Activated CD4-positive, alpha-beta T cell treated with anti-CD3 and anti-CD28 coated beads for 36 hours (primary cell): Measurements from ENCODE around the gene PHGDH. TPM values are rescaled to one million over a fixed set of nuclear protein-coding genes. Genes with fewer than 3 reads are reported as not detected.
"Not testable (repeated sequence)": the region's sequence is repeated elsewhere in the genome, so short reads cannot be mapped to it uniquely, and the experiment has no call there.

Source experiments
- ATAC-seq: fragments of 200-7000 bp; cut with Tn5 transposase; one replicate; pipeline ENCODE4 v1.10.0; 2021; ENCODE audit warnings: mild to moderate bottlenecking, moderate library complexity
- CTCF ChIA-PET: fragments of 350-600 bp; sonication (Branson Sonifier 250); formaldehyde crosslinking; loops from one replicate; lab custom pipeline; 2021; ENCODE audit warnings: antibody characterized with exemption; lab: Charles Lee
- POLR2A ChIA-PET: fragments of 350-600 bp; sonication (Branson Sonifier 250); formaldehyde crosslinking; loops from one replicate; lab custom pipeline; 2021; ENCODE audit warnings: antibody characterized with exemption, inconsistent platforms; lab: Charles Lee
- DNase-seq: peaks from one replicate; pipeline ENCODE4 v3.0.0-alpha.2; 2020
- H3K27ac Mint-ChIP-seq: one replicate; pipeline ENCODE4 v1.8.0; 2021; ENCODE audit warnings: mixed read lengths
- H3K27me3 Mint-ChIP-seq: one replicate; pipeline ENCODE4 v1.8.0; 2021; ENCODE audit warnings: mixed read lengths
- H3K36me3 Mint-ChIP-seq: one replicate; pipeline ENCODE4 v1.8.0; 2021; ENCODE audit warnings: low read depth, mixed read lengths
- H3K4me1 Mint-ChIP-seq: one replicate; pipeline ENCODE4 v1.8.0; 2021; ENCODE audit warnings: mixed read lengths
- H3K4me3 Mint-ChIP-seq: one replicate; pipeline ENCODE4 v1.8.0; 2021; ENCODE audit warnings: mild to moderate bottlenecking, moderate library complexity, mixed read lengths
- H3K9me3 Mint-ChIP-seq: one replicate; pipeline ENCODE4 v1.8.0; 2021; ENCODE audit warnings: low read depth, mixed read lengths
- intact Hi-C, 2 experiments: fragments of 100-400 bp; cut with DNase I in 1 of 2; cut with micrococcal nuclease in 1 of 2; formaldehyde crosslinking; loops; one replicate each; pipeline versions ENCODE4 v1.14.2 to v1.15.1; 2022 to 2024; cut with DNase I, micrococcal nuclease
- total RNA-seq, 2 experiments: library from RNA; stranded (reverse); gene quantifications; one replicate each; pipeline ENCODE4 v1.2.3, GENCODE V29; 2021

PHGDH gene
- total RNA-seq, 2 experiments from 2014 or later, result 198 to 259 TPM

DNA sequence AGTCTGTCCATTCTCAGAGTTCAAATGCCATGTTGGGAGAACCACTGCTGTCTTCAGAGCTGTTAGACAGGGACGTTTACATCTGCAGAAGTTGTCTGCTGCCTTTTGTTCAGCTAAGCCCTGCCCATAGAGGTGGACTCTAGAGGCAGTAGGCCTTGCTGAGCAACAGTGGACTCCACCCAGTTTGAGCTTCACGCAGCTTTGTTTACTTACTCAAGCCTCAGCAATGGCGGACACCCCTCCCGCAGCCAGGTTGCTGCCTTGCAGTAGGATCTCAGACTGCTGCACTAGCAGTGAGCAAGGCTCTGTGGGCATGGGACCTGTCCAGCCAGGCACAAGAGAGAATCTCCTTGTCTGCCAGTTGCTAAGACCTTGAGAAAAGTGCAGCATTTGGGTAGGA lies 14.9 kb upstream of the PHGDH start:
- H3K4me1 Mint-ChIP-seq, CTCF ChIA-PET, H3K36me3 Mint-ChIP-seq, intact Hi-C loops, POLR2A ChIA-PET, H3K4me3 Mint-ChIP-seq, ATAC-seq, H3K27ac Mint-ChIP-seq, DNase-seq: not testable (repeated sequence)
- Mint-ChIP-seq H3K27me3 (peaks cover 26% of the 10 kb centered on the region), H3K9me3 (peaks cover 10% of the 10 kb centered on the region)

DNA sequence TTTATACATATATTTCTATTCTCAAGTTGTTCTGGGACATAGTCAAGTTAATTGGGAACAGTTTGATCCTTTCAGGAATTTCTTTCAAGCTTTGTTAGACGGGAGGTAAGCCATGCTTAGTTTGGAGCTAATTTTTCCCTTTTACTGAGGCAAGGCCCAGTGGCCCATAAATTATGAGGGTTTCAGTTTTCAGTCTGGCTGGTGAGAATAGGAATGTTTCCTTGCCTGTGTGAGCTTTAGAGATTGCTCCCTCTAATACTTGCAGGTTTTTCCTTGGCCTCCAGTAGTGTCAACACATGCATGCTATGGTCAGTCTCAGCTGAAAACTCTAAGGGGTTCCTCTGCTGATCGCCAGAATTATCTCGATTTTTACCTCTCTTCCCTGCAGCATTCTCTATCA lies 14.1 kb upstream of the PHGDH start:
- no peaks in the 10 kb centered on the region for H3K36me3 Mint-ChIP-seq

DNA sequence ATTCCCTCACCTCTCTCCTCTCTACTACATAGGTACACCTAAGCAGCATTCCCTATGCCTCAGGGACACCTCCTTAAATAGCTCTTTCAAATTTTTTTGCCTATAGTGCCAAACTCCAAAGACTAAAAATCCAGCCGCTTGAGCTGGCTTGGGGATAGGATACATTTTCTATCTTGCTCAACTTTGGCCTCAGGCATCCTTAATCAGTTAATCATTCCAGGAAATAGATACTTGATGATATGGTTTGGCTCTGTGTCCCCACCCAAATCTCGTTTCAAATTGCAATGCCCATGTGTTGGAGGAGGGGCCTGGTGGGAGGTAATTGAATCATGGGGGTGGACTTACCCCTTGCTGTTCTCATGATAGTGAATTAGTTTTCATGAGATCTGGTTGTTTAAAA lies 11.4 kb upstream of the PHGDH start:
- Mint-ChIP-seq H3K36me3 (no peaks in the 10 kb centered on the region), H3K27me3 (peaks cover 30% of the 10 kb centered on the region), H3K27ac (no peak overlapping the region), H3K4me1 (no peaks in the 10 kb centered on the region), H3K4me3 (no peak overlapping the region), H3K9me3 (peaks cover 16% of the 10 kb centered on the region)
- intact Hi-C loops, result no loop called here
- no peak for ATAC-seq
- ChIA-PET CTCF (interaction anchor here (0.6 to 1.0 kb wide), 2 partner anchors 25 to 27 kb away, joined by 3 to 4 read pairs; no protein-coding TSS in a partner anchor), POLR2A (no interaction called here)
- no peak for DNase-seq

More for the DNA sequence above, 14.1 kb upstream of the PHGDH start:
- Mint-ChIP-seq H3K4me1 (no peaks in the 10 kb centered on the region), H3K27ac (no peak overlapping the region), H3K4me3 (no peak overlapping the region), H3K9me3 (peaks cover 14% of the 10 kb centered on the region), H3K27me3 (peaks cover 25% of the 10 kb centered on the region)
- ATAC-seq, result no peak
- POLR2A ChIA-PET, result no interaction called here
- intact Hi-C loops, result no loop called here
- CTCF ChIA-PET, result interaction anchor here (1.3 kb wide), 1 partner anchor 22 kb away, joined by 3 read pairs; no protein-coding TSS in a partner anchor
- DNase-seq, result no peak

DNA sequence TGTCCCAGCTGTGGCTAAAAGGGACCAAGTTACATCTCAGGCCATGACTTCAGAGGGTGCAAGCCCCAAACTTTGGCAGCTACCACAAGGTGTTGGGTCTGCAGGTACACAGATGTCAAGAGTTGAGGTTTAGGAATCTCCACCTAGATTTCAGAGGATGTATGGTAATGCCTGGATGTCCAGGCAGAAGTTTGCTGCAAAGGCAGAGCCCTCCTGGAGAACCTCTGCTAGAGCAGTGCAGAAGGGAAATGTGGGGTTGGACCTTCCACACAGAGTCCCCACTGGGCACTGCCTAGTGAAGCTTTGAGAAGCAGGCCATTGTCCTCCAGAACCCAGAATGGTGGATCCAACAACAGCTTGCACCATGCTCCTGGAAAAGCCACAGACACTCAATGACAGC lies 10.1 kb upstream of the PHGDH start:
- no peak overlapping the region for H3K27ac Mint-ChIP-seq
- POLR2A ChIA-PET, result no interaction called here

DNA sequence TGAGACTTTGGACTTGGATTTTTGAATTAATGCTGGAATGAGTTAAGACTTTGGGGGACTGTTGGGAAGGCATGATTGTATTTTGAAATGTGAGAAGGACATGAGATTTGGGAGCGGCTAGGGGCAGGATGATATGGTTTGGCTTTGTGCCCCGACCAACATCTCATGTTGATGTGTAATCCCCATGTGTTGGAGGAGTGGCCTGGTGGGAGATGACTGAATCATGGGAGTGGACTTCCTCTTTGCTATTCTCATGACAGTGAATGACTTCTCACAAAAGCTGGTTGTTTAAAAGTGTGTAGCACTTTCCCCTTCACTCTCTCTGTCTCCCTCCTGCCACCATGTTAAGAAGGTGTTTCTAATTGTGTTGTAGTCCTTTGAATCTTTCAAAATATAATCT lies 9.3 kb upstream of the PHGDH start:
- Mint-ChIP-seq H3K27me3 (peaks cover 28% of the 10 kb centered on the region), H3K4me3 (no peak overlapping the region), H3K36me3 (no peaks in the 10 kb centered on the region), H3K9me3 (peaks cover 16% of the 10 kb centered on the region), H3K4me1 (no peaks in the 10 kb centered on the region), H3K27ac (no peak overlapping the region)
- CTCF ChIA-PET, result no interaction called here
- intact Hi-C loops, result no loop called here
- DNase-seq, result no peak
- POLR2A ChIA-PET, result no interaction called here
- no peak for ATAC-seq

More for the DNA sequence above, 10.1 kb upstream of the PHGDH start:
- Mint-ChIP-seq H3K36me3 (no peaks in the 10 kb centered on the region), H3K9me3 (peaks cover 16% of the 10 kb centered on the region), H3K4me3 (no peak overlapping the region), H3K27me3 (peaks cover 28% of the 10 kb centered on the region), H3K4me1 (no peaks in the 10 kb centered on the region)
- ATAC-seq (no peak), DNase-seq (no peak)
- CTCF ChIA-PET, result no interaction called here
- intact Hi-C loops, result no loop called here

- Mint-ChIP-seq H3K9me3 (peaks cover 16% of the 10 kb centered on the region), H3K36me3 (no peaks in the 10 kb centered on the region), H3K4me3 (no peak overlapping the region), H3K27ac (no peak overlapping the region), H3K27me3 (peaks cover 22% of the 10 kb centered on the region), H3K4me1 (no peaks in the 10 kb centered on the region)
- ChIA-PET POLR2A (no interaction called here), CTCF (no interaction called here)
- no peak for ATAC-seq
- intact Hi-C loops, result no loop called here
- DNase-seq, result no peak
Observed at GRCh38 chr1:119703666-119704450, 7.9 kb upstream of the PHGDH start.

DNA sequence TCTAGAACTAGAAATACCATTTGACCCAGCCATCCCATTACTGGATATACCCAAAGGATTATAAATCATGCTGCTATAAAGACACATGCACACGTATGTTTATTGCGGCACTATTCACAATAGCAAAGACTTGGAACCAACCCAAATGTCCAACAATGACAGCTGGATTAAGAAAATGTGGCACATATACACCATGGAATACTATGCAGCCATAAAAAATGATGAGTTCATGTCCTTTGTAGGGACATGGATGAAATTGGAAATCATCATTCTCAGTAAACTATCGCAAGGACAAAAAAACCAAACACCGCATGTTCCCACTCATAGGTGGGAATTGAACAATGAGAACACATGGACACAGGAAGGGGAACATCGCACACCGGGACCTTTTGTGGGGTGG lies 5.1 kb upstream of the PHGDH start:
- H3K4me3 Mint-ChIP-seq, intact Hi-C loops, H3K4me1 Mint-ChIP-seq, DNase-seq, H3K9me3 Mint-ChIP-seq, H3K27ac Mint-ChIP-seq, CTCF ChIA-PET, POLR2A ChIA-PET, ATAC-seq, H3K36me3 Mint-ChIP-seq: not testable (repeated sequence)
- H3K27me3 Mint-ChIP-seq, result peaks cover 13% of the 10 kb centered on the region

GRCh38 chr1:119711356-119711803 lies 354 bp upstream of the PHGDH start:
- ChIA-PET POLR2A (interaction anchor here (1.0 kb wide), 1 partner anchor 34 kb away, joined by 3 read pairs; no protein-coding TSS in a partner anchor), CTCF (interaction anchor here (0.6 to 1.2 kb wide), 5 partner anchors 27 to 165 kb away, joined by 3 to 5 read pairs (median 3); no protein-coding TSS in a partner anchor)
- not testable (repeated sequence) for DNase-seq, H3K9me3 Mint-ChIP-seq, ATAC-seq, H3K27me3 Mint-ChIP-seq
- intact Hi-C loops, result loop anchor here (5.0 kb wide), 3 partner anchors 64 to 1784 kb away; partner anchors contain the start of genes GDAP2 (in 1 of the 2), WARS2 (in 1 of the 2), WDR3 (in 1 of the 2) and ZNF697 (in 1 of the 2)
- Mint-ChIP-seq H3K4me1 (peaks cover 30% of the 10 kb centered on the region), H3K36me3 (peaks cover 35% of the 10 kb centered on the region), H3K4me3 (peak overlapping the region; percentile 95), H3K27ac (peak overlapping the region; percentile 91)

DNA sequence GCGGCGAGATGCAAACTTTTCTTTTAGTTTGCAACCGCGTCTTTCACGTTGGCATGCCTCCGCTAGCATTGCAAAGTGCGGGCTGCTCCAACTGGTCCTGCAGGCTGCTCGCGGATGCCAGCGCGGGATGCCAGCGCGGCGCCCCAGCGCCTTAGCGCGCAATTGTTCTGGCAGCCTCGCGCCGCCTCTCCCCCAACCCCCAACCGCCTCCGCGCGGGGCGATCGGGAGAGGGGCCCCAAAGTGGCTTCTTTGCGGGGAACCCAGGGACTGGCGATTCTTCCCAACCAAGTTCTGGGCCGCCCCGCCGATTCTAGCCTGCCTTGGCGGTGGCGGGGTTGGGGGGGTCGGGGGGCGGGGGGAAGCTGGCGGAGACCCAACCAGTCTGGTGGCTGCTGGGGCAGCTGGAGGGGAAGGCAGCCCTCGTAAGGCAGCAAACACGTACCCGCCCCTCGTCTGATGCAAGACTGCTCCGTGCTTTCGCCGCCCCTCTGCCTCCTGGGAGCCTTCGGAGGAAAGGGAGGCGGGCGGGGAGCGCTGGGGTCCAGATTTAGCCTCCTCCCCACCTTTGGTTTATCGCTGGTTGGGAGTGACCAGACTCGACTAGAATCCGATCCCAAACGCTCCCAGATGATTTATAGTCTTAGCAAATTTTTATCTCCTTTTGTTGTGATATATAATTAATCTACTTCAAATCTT lies 756 bp downstream of the PHGDH start:
- ChIA-PET CTCF (interaction anchor here (0.9 to 1.2 kb wide), 2 partner anchors 36 to 96 kb away, joined by 3 to 5 read pairs; no protein-coding TSS in a partner anchor), POLR2A (no interaction called here)
- Mint-ChIP-seq H3K27ac (peak overlapping the region; percentile 96), H3K4me3 (peak overlapping the region; percentile 95), H3K27me3 (peaks cover 9% of the 10 kb centered on the region), H3K4me1 (peaks cover 30% of the 10 kb centered on the region), H3K36me3 (peaks cover 36% of the 10 kb centered on the region), H3K9me3 (no peaks in the 10 kb centered on the region)
- peak; percentile 85 for DNase-seq
- intact Hi-C loops, result loop anchor here (5.0 kb wide), 3 partner anchors 65 to 1785 kb away; partner anchors contain the start of genes GDAP2 (in 1 of the 2), WARS2 (in 1 of the 2), WDR3 (in 1 of the 2) and ZNF697 (in 1 of the 2)
- peak; percentile 79 for ATAC-seq

- no peaks in the 10 kb centered on the region for H3K9me3 Mint-ChIP-seq
- intact Hi-C loops, result loop anchor here (5.0 kb wide), 3 partner anchors 66 to 1786 kb away; partner anchors contain the start of genes GDAP2 (in 1 of the 2), WARS2 (in 1 of the 2), WDR3 (in 1 of the 2) and ZNF697 (in 1 of the 2)
- CTCF ChIA-PET, result no interaction called here
- H3K36me3 Mint-ChIP-seq, result peaks cover 37% of the 10 kb centered on the region
- peak; percentile 19 for DNase-seq
- peak overlapping the region; percentile 96 for H3K27ac Mint-ChIP-seq
- peak overlapping the region; percentile 95 for H3K4me3 Mint-ChIP-seq
- H3K27me3 Mint-ChIP-seq, result peaks cover 9% of the 10 kb centered on the region
- no peak for ATAC-seq
- POLR2A ChIA-PET, result no interaction called here
- peaks cover 30% of the 10 kb centered on the region for H3K4me1 Mint-ChIP-seq
Observed at GRCh38 chr1:119713039-119713748, 1.5 kb downstream of the PHGDH start.
